ENCODE data around the gene BRSK2.

BRSK2 gene

GRCh38 chr11:1456596-1457325, 67.0 kb downstream of the BRSK2 start:
- no peak for TF ChIP-seq ISL1 (CRISPR knock-in tag; IDR thresholded peaks at IDR 0.05)
- TF ChIP-seq BACH2 (CRISPR knock-in tag; IDR thresholded peaks at IDR 0.05; ENCODE audit: borderline replicate concordance), result no peak
- ATAC-seq, result no peak

- ATAC-seq, result no peak
- no peak for TF ChIP-seq ARNTL (CRISPR knock-in tag; IDR thresholded peaks at IDR 0.05; ENCODE audit: borderline replicate concordance, low read depth)
- no peak for TF ChIP-seq BACH2 (CRISPR knock-in tag; IDR thresholded peaks at IDR 0.05; ENCODE audit: borderline replicate concordance)
- no peak for TF ChIP-seq RARB (CRISPR knock-in tag; IDR thresholded peaks at IDR 0.05)
Measured at GRCh38 chr11:1457326-1457680, 67.6 kb downstream of the BRSK2 start.

- ATAC-seq, result no peak
- TF ChIP-seq CREB5 (CRISPR knock-in tag; IDR thresholded peaks at IDR 0.05; ENCODE audit: low read depth) (no peak), ZNF70 (CRISPR knock-in tag; IDR thresholded peaks at IDR 0.05) (no peak), ZNF565 (CRISPR knock-in tag; conservative IDR thresholded peaks at IDR 0.05; ENCODE audit: low read depth) (no peak), CSRNP3 (CRISPR knock-in tag; IDR thresholded peaks at IDR 0.05) (no peak), TOX (CRISPR knock-in tag; IDR thresholded peaks at IDR 0.05; ENCODE audit: borderline replicate concordance) (no peak), ISL1 (CRISPR knock-in tag; IDR thresholded peaks at IDR 0.05) (no peak), BACH2 (CRISPR knock-in tag; IDR thresholded peaks at IDR 0.05; ENCODE audit: borderline replicate concordance) (no peak), ESRRG (CRISPR knock-in tag; IDR thresholded peaks at IDR 0.05) (no peak), POU6F1 (CRISPR knock-in tag; IDR thresholded peaks at IDR 0.05; ENCODE audit: borderline replicate concordance, low read depth) (no peak), RARB (CRISPR knock-in tag; IDR thresholded peaks at IDR 0.05) (no peak), SNAI2 (CRISPR knock-in tag; IDR thresholded peaks at IDR 0.05) (no peak), ZNF8 (CRISPR knock-in tag; IDR thresholded peaks at IDR 0.05) (no peak), TCF4 (CRISPR knock-in tag; IDR thresholded peaks at IDR 0.05; ENCODE audit: borderline replicate concordance) (no peak)
Measured at GRCh38 chr11:1457856-1458255, 68.1 kb downstream of the BRSK2 start.

- ATAC-seq, result peak; percentile 56
- TF ChIP-seq SNAI2 (CRISPR knock-in tag; IDR thresholded peaks at IDR 0.05) (no peak), PATZ1 (CRISPR knock-in tag; IDR thresholded peaks at IDR 0.05; ENCODE audit: borderline replicate concordance) (no peak), ZFP30 (CRISPR knock-in tag; IDR thresholded peaks at IDR 0.05) (no peak)
Measured at GRCh38 chr11:1458340-1459218, 68.8 kb downstream of the BRSK2 start.

GRCh38 chr11:1459219-1459575, 69.5 kb downstream of the BRSK2 start:
- no peak for ATAC-seq
- TF ChIP-seq RARB (CRISPR knock-in tag; IDR thresholded peaks at IDR 0.05), result no peak
- TF ChIP-seq PATZ1 (CRISPR knock-in tag; IDR thresholded peaks at IDR 0.05; ENCODE audit: borderline replicate concordance), result no peak
- no peak for TF ChIP-seq ISL1 (CRISPR knock-in tag; IDR thresholded peaks at IDR 0.05)
- no peak for TF ChIP-seq CSRNP3 (CRISPR knock-in tag; IDR thresholded peaks at IDR 0.05)
- TF ChIP-seq GLIS3 (CRISPR knock-in tag; IDR thresholded peaks at IDR 0.05), result no peak
- no peak for TF ChIP-seq ZNF565 (CRISPR knock-in tag; conservative IDR thresholded peaks at IDR 0.05; ENCODE audit: low read depth)
- TF ChIP-seq OSR1 (CRISPR knock-in tag; IDR thresholded peaks at IDR 0.05), result no peak
- TF ChIP-seq CSDC2 (CRISPR knock-in tag; IDR thresholded peaks at IDR 0.05), result no peak
- TF ChIP-seq TSHZ2 (CRISPR knock-in tag; IDR thresholded peaks at IDR 0.05), result no peak

All from SK-N-SH treated with all-trans-retinoic acid at 6 μM for 48 hours (cell line).